Spleen (tissue), 7 donors: ENCODE data around the gene SYPL2.

Experiments used
- POLR2A ChIP-seq, 3 donors: fragments of 450-650 bp; IDR thresholded peaks; one replicate each; pipeline ENCODE4 v1.5.1; 2017; ENCODE audit warnings: antibody characterized with exemption in 3 of 3, mild to moderate bottlenecking in 1 of 3
- TF ChIP-seq, protein P1 (sequence below), 11 experiments: fragments of 200-600 bp in 7 of 11; fragments of 450-650 bp in 4 of 11; sonication (generic) in 4 of 11; IDR thresholded peaks in 8 of 11; conservative IDR thresholded peaks in 3 of 11; 1 replicate in 7 of 11; 2 replicates in 4 of 11; pipeline versions ENCODE4 v1.4.0 to v1.8.0; 2016 to 2021; ENCODE audit warnings: antibody characterized with exemption in 11 of 11, inconsistent platforms in 4 of 11, mild to moderate bottlenecking in 1 of 11
- donor health status: DM: no; HTN: no; CAD: no; lungs with moderate emphysema.
- donor health status: DM: no; HTN: no; CAD: no.
- donor health status: DM: no; HTN: no; CAD: no.

DNA sequence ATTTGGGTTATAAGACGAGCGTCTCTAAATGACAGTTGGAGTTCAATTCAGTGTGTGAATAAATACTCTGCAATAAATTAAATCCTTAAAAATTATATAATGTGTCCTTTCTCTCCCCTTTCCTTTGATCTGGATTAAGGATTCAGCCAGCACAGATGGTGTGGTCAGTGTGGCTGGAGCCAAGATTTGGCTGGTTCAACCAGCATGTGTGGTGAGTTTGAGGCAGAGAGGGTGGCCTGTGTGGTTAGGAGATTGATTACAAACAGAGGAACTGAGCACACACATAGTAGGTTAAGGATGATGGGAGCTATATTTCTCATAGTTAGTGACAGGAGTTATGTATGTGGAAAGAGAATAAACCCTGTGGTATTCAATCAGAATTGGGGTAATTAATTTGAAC lies 57.4 kb downstream of the SYPL2 start:
- TF ChIP-seq, protein P1, sequence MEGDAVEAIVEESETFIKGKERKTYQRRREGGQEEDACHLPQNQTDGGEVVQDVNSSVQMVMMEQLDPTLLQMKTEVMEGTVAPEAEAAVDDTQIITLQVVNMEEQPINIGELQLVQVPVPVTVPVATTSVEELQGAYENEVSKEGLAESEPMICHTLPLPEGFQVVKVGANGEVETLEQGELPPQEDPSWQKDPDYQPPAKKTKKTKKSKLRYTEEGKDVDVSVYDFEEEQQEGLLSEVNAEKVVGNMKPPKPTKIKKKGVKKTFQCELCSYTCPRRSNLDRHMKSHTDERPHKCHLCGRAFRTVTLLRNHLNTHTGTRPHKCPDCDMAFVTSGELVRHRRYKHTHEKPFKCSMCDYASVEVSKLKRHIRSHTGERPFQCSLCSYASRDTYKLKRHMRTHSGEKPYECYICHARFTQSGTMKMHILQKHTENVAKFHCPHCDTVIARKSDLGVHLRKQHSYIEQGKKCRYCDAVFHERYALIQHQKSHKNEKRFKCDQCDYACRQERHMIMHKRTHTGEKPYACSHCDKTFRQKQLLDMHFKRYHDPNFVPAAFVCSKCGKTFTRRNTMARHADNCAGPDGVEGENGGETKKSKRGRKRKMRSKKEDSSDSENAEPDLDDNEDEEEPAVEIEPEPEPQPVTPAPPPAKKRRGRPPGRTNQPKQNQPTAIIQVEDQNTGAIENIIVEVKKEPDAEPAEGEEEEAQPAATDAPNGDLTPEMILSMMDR (IDR thresholded peaks at IDR 0.05 in 8 of 11, conservative IDR thresholded peaks at IDR 0.05 in 3 of 11) = no peak
- TF ChIP-seq POLR2A (IDR thresholded peaks at IDR 0.05) = no peak
